ENCODE results near the gene OTULIN.

OTULIN gene

DNA sequence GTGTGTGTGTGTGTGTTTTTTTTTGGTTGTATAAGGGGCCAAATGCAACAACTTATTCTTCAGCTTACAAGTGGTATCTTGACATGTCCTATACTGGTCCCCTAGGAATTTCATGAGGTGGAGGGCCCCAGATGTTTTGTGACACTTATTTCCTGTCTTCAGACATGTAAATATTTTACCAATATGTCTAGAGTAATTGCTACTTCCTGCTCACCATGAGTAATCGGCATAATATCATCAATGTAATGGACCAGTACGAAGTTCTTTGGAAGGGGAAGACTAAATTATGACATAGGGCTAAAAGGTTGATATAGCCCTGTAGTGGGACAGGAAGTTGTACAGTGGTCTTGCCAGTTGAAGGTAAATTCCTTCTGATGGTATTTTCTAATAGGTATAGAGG, 3.7 kb upstream of the OTULIN start (continued):
- no peak for TF ChIP-seq ZNF76 (tag by site-specific recombination; IDR thresholded peaks at IDR 0.05; ENCODE audit: borderline replicate concordance, low read depth)
- no peak for TF ChIP-seq OSR2 (tag by site-specific recombination; IDR thresholded peaks at IDR 0.05)
- no peak for TF ChIP-seq ZNF426 (tag by site-specific recombination; IDR thresholded peaks at IDR 0.05)
- TF ChIP-seq SP3 (tag by site-specific recombination; IDR thresholded peaks at IDR 0.05), result no peak
- no peak for TF ChIP-seq ZNF777 (tag by site-specific recombination; IDR thresholded peaks at IDR 0.05; ENCODE audit: borderline replicate concordance)
- no peak for TF ChIP-seq ZNF654 (tag by site-specific recombination; IDR thresholded peaks at IDR 0.05; ENCODE audit: low read depth)
- TF ChIP-seq ZNF132 (tag by site-specific recombination; IDR thresholded peaks at IDR 0.05; ENCODE audit: borderline replicate concordance), result no peak

DNA sequence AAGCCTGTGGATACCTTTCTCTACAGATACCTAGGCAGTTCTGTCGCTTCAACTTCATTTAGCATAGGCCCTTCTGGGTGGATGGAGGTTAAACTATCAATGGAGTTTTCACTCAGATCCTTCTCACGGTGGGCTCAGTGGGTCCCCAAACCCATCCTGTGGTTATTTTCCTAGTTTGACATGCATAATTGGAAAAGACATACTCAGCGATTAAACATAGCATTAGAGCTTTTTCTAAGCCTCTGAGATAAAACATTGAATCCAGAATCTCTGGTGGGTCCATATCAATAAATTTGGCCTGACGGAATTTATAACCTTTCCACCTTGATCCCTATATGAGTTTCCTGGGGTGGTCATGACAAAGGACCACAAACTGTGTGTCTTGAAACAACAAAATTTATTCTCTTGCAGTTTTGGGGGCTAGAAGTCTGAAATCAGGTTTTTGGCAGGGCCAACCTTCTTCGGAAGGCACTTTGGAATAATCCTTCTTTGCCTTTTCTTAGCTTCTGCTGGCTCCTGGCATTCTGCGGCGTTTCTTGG, 1.7 kb upstream of the OTULIN start:
- Histone ChIP-seq H3K4me3 (ENCODE audit: low read depth, low read length) (no peak overlapping the region), H3K36me3 (ENCODE audit: control insufficient read depth in 2 of 2, insufficient read depth in 1 of 2, low read length in 2 of 2) (no peaks in the 10 kb centered on the region), H3K27ac (ENCODE audit: extremely low read depth, low read depth, low read length) (no peak overlapping the region), H3K9me3 (ENCODE audit: control insufficient read depth, insufficient read depth, low read depth, low read length) (no peaks in the 10 kb centered on the region), H3K4me1 (ENCODE audit: control insufficient read depth, insufficient read depth, low read length) (peaks cover 7% of the 10 kb centered on the region; the same call in 1 of the 2 replicates)
- ChIA-PET CTCF (interaction anchor here (2.3 kb wide), 1 partner anchor 14 kb away, joined by 9 read pairs; no protein-coding TSS in a partner anchor), POLR2A (no interaction called here)
- TF ChIP-seq ZNF133 (tag by site-specific recombination; IDR thresholded peaks at IDR 0.05) (0 out of 2 replicates have a peak, but pooled peaks have one; percentile 20), ZNF830 (tag by site-specific recombination; IDR thresholded peaks at IDR 0.05; ENCODE audit: low read depth) (no peak), WT1 (tag by site-specific recombination; IDR thresholded peaks at IDR 0.05) (no peak), ZNF292 (tag by site-specific recombination; IDR thresholded peaks at IDR 0.05; ENCODE audit: borderline replicate concordance, low read depth) (no peak)
- TF ChIP-seq, protein P1, sequence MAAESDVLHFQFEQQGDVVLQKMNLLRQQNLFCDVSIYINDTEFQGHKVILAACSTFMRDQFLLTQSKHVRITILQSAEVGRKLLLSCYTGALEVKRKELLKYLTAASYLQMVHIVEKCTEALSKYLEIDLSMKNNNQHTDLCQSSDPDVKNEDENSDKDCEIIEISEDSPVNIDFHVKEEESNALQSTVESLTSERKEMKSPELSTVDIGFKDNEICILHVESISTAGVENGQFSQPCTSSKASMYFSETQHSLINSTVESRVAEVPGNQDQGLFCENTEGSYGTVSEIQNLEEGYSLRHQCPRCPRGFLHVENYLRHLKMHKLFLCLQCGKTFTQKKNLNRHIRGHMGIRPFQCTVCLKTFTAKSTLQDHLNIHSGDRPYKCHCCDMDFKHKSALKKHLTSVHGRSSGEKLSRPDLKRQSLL (tag by site-specific recombination; IDR thresholded peaks at IDR 0.05), result no peak

DNA sequence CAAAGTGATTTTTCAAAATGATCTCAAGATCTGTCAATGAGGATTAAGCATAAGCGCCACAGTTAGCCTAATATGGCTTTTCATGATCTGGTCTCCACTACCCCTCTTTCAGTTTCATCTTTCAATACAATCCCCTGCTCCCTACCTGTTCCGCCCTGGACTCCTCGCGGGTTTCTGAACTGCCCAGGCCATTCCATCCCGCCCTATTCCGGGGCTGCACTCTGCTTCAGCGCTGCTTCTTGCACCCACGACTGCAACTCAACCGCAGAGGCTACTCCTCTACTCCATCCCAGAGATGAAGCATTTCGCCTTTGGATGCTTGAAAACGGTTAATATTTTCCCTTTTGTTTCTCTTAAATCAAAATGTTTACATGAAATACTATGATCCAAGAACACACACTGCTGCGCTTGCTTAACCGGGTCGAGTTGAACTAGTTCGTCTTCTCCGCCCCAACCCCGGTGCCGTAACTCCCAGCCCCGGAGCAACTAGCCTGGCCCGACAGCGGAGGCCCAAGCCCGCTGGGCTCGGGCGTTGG, 716 bp upstream of the OTULIN start:
- POLR2A ChIA-PET, result interaction anchor here (0.6 kb wide), 1 partner anchor 348 kb away, joined by 6 read pairs; no protein-coding TSS in a partner anchor
- TF ChIP-seq ZNF274 (IDR thresholded peaks at IDR 0.05; ENCODE audit: low read length), result no peak
- no peak for TF ChIP-seq ZNF274 (tag by site-specific recombination; IDR thresholded peaks at IDR 0.05; ENCODE audit: borderline replicate concordance)
- TF ChIP-seq ZNF623 (tag by site-specific recombination; IDR thresholded peaks at IDR 0.05), result 0 out of 2 replicates have a peak, but pooled peaks have one; percentile 15
- peaks cover 7% of the 10 kb centered on the region; the same call in 1 of the 2 replicates for H3K4me1 ChIP-seq (ENCODE audit: control insufficient read depth, insufficient read depth, low read length)
- H3K36me3 ChIP-seq (ENCODE audit: control insufficient read depth in 2 of 2, insufficient read depth in 1 of 2, low read length in 2 of 2), result peaks cover 0 to 5% of the 10 kb centered on the region in 2 experiments; a peak in 1 of 3 replicates
- H3K4me3 ChIP-seq (ENCODE audit: low read depth, low read length), result peak overlapping the region; percentile 85
- H3K9me3 ChIP-seq (ENCODE audit: control insufficient read depth, insufficient read depth, low read depth, low read length), result no peaks in the 10 kb centered on the region
- CTCF ChIA-PET, result no interaction called here
- H3K27ac ChIP-seq (ENCODE audit: extremely low read depth, low read depth, low read length), result peak overlapping the region; percentile 77

DNA sequence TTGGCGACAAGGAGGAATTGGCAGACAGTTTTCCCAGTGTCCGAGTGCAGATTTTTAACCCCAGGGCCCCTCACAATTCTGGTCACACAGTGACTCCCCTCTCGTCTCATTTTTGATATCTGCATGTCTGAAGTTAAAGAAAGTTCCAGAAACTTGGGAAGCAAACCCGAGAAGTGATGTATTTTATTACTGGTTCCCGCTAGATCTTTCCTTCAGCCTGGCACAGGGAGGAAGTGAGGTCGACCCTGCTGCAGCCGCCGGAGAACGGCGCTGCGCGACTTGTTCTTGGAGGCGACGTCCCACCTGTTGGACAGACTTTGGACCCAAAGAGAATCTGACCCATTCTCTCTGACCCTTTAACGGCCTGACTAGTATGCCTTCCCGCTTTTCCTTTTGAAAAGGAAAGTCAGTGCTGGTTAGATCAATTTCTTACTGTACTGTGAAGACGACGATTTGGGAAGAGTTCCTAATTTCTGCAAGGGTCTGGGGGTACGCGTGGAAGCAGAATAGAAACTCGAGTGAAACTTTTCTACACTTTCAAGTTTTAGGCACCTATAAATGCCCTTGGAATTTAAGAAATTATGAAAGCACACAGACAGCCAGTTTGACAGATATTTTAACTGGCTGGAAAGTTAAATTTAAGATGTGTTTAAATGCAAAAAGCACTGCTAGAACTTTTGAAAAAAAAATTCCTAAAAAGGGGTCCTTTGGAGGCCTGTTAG, 744 bp downstream of the OTULIN start:
- Histone ChIP-seq H3K9me3 (ENCODE audit: control insufficient read depth, insufficient read depth, low read depth, low read length) (no peaks in the 10 kb centered on the region), H3K36me3 (ENCODE audit: control insufficient read depth in 2 of 2, insufficient read depth in 1 of 2, low read length in 2 of 2) (peaks cover 0 to 5% of the 10 kb centered on the region in 2 experiments; a peak in 1 of 3 replicates), H3K4me1 (ENCODE audit: control insufficient read depth, insufficient read depth, low read length) (peaks cover 7% of the 10 kb centered on the region; the same call in 1 of the 2 replicates), H3K4me3 (ENCODE audit: low read depth, low read length) (peak overlapping the region; percentile 85), H3K27ac (ENCODE audit: extremely low read depth, low read depth, low read length) (peak overlapping the region; percentile 77; the same call in 1 of the 2 replicates)
- POLR2A ChIA-PET, result interaction anchor here (0.6 kb wide), 1 partner anchor 427 kb away, joined by 6 read pairs; no protein-coding TSS in a partner anchor
- CTCF ChIA-PET, result interaction anchor here (0.6 kb wide), 1 partner anchor 36 kb away, joined by 3 read pairs; no protein-coding TSS in a partner anchor
- no peak for TF ChIP-seq SP2 (tag by site-specific recombination; IDR thresholded peaks at IDR 0.05)
- peak; percentile 98 for TF ChIP-seq SCRT2 (tag by site-specific recombination; IDR thresholded peaks at IDR 0.05)
- TF ChIP-seq ZNF335 (tag by site-specific recombination; conservative IDR thresholded peaks at IDR 0.05), result peak; percentile 38
- peak; percentile 19; the same call in 1 of the 2 replicates for TF ChIP-seq ZBTB17 (tag by site-specific recombination; IDR thresholded peaks at IDR 0.05)
- no peak for TF ChIP-seq ZFHX2 (tag by site-specific recombination; conservative IDR thresholded peaks at IDR 0.05)
- TF ChIP-seq ZNF747 (tag by site-specific recombination; IDR thresholded peaks at IDR 0.05), result no peak
- TF ChIP-seq SP7 (tag by site-specific recombination; IDR thresholded peaks at IDR 0.05), result no peak
- 0 out of 2 replicates have a peak, but pooled peaks have one; percentile 9 for TF ChIP-seq ZNF366 (tag by site-specific recombination; conservative IDR thresholded peaks at IDR 0.05)
- TF ChIP-seq SETDB1 (IDR thresholded peaks at IDR 0.05; ENCODE audit: insufficient read length, low read length), result peak; percentile 7
- peak; percentile 95 for TF ChIP-seq SCRT1 (tag by site-specific recombination; IDR thresholded peaks at IDR 0.05; ENCODE audit: borderline replicate concordance)
- no peak for TF ChIP-seq KLF7 (tag by site-specific recombination; IDR thresholded peaks at IDR 0.05; ENCODE audit: borderline replicate concordance)
- no peak for TF ChIP-seq TRIM28 (IDR thresholded peaks at IDR 0.05; ENCODE audit: borderline replicate concordance, low read length)
